Stimulated activated CD4-positive, alpha-beta T cell treated with anti-CD3 and anti-CD28 coated beads, Interleukin-1b, Interleukin-23, amount 100 ng/mL, for 4 hours (primary cell): ENCODE results near the gene INPP4A.

Experiments
- DNase-seq, 2 donors: peaks; one replicate each; pipeline ENCODE4 v3.0.0-alpha.2; 2020; ENCODE audit warnings: low read depth in 2 of 2

Gene INPP4A

GRCh38 chr2:98436734-98437133, 7.9 kb upstream of the INPP4A start:
- no peak for DNase-seq

- DNase-seq = no peak
Measured at GRCh38 chr2:98438190-98439133, 6.2 kb upstream of the INPP4A start.

GRCh38 chr2:98441706-98442450, 2.8 kb upstream of the INPP4A start:
- DNase-seq = no peak

DNA sequence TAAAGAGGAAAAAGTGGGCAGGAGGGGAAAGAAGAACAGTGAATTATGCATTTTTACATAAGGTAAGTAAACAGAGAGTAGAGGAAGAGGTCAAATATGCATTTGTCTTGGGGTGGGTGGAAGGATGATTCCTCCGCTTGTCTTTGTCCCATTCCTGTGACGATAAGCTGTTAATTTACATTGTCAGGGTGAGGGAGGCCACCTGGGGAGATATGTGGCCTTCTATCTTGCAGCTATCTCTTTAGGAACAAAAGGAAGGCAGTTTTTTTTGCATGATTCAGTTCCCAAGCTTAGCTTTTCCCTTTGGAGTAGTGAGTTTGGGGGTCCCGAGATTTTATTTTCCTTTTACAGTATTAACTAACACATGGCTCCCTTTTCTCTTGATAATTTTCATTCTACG, 2.2 kb upstream of the INPP4A start:
- no peak for DNase-seq

DNA sequence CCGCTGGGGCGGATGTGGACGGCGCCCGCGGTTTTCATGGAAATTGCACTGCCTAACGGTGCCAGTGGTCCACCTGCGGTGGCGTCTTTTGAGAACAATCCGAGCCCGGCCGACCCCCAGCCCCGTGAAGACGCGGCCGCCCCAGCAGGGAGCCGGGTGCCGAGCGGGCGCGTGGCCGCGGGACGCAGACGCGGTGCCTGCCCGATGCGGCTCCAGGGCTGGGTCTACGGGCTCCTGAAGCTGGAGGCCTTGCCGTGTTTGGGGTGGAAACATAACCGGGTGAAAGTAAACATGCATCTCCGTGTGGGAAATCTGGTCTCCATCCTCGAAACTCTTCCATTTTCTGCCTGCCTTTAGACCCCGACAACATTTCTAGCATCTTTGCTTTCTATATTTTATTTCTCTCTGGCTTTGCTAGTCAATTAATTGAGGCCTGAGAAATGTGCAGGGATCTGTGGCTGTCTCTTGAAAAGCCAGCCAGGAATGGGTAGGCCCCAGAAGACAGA, 572 bp downstream of the INPP4A start:
- DNase-seq = peak in 1 of 2 donors; percentile 31

- DNase-seq = no peak
Measured at GRCh38 chr2:98445683-98446581, 1.3 kb downstream of the INPP4A start.

GRCh38 chr2:98446850-98447249, 2.2 kb downstream of the INPP4A start:
- no peak for DNase-seq

DNA sequence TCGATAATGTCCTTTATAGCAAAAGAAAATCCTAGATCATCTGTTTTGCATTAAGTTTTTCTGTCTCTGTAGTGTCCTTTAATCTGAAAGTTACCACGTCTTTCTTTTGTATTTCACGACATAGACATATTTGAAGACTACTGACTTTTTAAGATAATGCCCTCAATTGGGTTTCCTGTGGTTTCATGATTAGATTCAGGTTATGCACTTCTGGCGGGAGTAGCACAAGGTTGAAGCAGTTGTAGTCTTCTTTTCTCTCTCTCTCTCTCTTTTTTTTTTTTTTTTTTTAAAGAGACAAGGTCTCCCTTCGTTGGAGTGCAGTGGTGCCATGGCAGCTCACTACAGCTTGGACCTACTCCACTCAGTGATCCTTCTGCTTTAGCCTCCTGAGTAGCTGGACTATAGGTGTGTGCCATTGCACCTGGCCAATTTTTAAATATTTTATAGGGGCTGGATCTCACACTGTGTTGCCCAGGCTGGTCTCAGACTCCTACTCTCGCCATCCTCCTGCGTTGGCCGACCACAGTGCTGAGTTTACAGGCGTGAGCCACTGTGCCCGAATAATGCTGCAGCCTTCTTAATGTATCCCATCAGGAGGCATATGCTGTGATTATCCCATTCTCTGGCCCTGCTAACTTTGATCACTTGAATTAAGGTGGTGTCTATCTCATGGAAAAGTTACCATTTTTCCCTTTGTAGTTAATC, 3.9 kb downstream of the INPP4A start:
- no peak for DNase-seq

DNA sequence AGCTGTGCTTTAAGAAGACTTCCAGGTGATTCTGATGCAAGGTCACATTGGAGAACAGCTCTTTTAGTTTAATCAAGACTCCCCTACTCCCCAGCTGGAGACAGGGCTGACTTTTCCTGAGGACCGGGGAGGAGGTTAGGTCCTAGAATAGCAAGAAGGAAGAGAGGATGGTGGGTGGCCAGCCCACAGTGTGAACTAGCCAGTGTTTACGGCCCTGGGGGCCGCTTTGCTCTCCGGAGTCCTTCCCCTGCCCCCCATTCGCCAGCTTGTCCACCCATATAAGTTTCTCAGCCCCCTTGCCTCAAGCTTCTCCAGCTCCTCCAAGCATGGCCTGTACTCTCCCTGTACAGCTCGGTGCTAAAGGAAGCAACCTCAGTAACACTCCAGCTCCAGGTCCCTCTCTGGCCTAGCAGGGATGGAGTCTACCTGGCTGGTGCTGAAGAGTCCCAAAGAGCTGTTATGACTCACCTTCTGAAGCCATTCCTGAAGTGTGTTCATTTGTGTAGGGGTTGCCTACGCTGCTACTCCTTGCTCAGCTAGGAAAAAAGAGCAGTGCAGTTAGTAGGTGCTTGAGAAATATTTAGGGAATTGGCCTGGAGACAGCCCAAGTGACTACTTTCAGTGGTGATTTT, 7.9 kb downstream of the INPP4A start:
- DNase-seq = no peak

- no peak for DNase-seq
Measured at GRCh38 chr2:98453083-98453482, 8.4 kb downstream of the INPP4A start.

GRCh38 chr2:98453531-98453930, 8.9 kb downstream of the INPP4A start:
- DNase-seq = no peak

GRCh38 chr2:98454073-98454472, 9.4 kb downstream of the INPP4A start:
- DNase-seq = no peak

GRCh38 chr2:98454500-98455235, 10.0 kb downstream of the INPP4A start:
- no peak for DNase-seq

- no peak for DNase-seq
Measured at GRCh38 chr2:98455494-98455976, 10.9 kb downstream of the INPP4A start.

GRCh38 chr2:98457045-98457696, 12.5 kb downstream of the INPP4A start:
- no peak for DNase-seq

DNA sequence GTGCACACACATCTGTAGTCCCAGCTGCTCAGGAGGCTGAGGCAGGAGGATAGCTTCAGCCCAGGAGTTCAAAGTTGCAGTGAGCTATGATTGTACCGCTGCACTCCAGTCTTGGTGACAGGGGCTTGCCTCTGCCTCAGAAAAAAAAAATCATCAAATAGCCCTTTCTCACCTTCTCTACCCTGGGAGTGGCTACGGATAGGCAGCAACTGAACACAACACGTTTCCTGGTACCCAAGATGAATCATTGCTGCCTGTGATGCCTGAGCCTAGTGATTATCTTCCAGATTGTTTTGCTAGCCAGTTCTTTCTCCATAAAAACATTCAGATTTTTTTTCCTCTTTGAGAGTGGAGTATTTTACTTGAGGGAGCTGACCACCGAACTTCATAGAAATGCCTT, 13.5 kb downstream of the INPP4A start:
- no peak for DNase-seq

- no peak for DNase-seq
Measured at GRCh38 chr2:98458667-98459380, 14.2 kb downstream of the INPP4A start.

GRCh38 chr2:98459496-98460175, 15.0 kb downstream of the INPP4A start:
- no peak for DNase-seq
